BJ (cell line): ENCODE results near the gene DLX2. TPM values are rescaled to one million over a fixed set of nuclear protein-coding genes. Genes with fewer than 3 reads are reported as not detected.
"Not testable (repeated sequence)": the region's sequence is repeated elsewhere in the genome, so short reads cannot be mapped to it uniquely, and the experiment has no call there.

Experiments
- CTCF ChIA-PET: fragments of 350-600 bp; formaldehyde crosslinking; extraction: SDS; loops from one replicate; lab custom pipeline; 2021; ENCODE audit warnings: antibody characterized with exemption, inconsistent platforms; lab: Yijun Ruan, JAX
- POLR2A ChIA-PET: fragments of 300-600 bp; sonication (Branson Sonifier 250); formaldehyde crosslinking; extraction: SDS; loops from one replicate; lab custom pipeline; 2021; ENCODE audit warnings: antibody characterized with exemption; lab: Charles Lee
- DNase-seq: peaks from one replicate; pipeline ENCODE4 v3.0.0-alpha.2; 2011; ENCODE audit warnings: low read depth
- H3K27me3 ChIP-seq: 2 replicates; pipeline ENCODE4 v1.6.0; 2011; ENCODE audit warnings: low read length; ENCODE audit not compliant: control insufficient read depth, insufficient read depth
- H3K36me3 ChIP-seq: 2 replicates; pipeline ENCODE4 v1.5.1; 2011; ENCODE audit warnings: low read length; ENCODE audit not compliant: control insufficient read depth, insufficient read depth
- H3K4me3 ChIP-seq: 2 replicates; pipeline ENCODE4 v1.5.1; 2011; ENCODE audit warnings: low read depth, mild to moderate bottlenecking, control low read depth, low read length
- polyA plus RNA-seq: library from polyadenylated mRNA; depleted of rRNA; stranded (reverse); fragments of >200 nt; gene quantifications from 2 replicates; pipeline ENCODE4 v1.2.3, GENCODE V29; 2011
- TF ChIP-seq, protein P1 (sequence below): IDR thresholded peaks from 2 replicates; pipeline ENCODE4 v1.5.1; 2011; ENCODE audit warnings: low read depth, mild to moderate bottlenecking, control low read depth, inconsistent platforms, low read length, moderate library complexity; ENCODE audit not compliant: insufficient read depth

The DLX2 gene
- polyA plus RNA-seq, 1 experiment = 0.20 TPM

DNA sequence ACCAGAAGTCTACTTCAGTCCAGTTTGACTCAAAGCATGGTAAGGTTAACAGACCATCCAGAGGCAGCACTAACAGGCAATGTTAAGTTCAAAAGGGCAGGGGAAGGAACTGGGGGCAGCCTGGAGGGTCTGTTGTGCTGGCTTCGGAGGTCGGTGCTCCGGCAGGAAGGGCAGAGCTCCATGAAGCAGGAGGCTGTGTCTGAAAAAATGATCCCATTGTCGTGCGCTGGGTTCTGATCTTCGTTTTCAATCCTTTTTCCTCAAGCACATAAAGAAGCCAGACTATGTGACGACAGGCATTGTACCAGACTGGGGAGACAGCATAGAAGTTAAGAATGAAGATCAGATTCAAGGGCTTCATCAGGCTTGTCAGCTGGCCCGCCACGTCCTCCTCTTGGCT, 39.3 kb downstream of the DLX2 start:
- Histone ChIP-seq H3K4me3 (no peak overlapping the region), H3K27me3 (no peaks in the 10 kb centered on the region), H3K36me3 (no peaks in the 10 kb centered on the region)
- TF ChIP-seq, protein P1, sequence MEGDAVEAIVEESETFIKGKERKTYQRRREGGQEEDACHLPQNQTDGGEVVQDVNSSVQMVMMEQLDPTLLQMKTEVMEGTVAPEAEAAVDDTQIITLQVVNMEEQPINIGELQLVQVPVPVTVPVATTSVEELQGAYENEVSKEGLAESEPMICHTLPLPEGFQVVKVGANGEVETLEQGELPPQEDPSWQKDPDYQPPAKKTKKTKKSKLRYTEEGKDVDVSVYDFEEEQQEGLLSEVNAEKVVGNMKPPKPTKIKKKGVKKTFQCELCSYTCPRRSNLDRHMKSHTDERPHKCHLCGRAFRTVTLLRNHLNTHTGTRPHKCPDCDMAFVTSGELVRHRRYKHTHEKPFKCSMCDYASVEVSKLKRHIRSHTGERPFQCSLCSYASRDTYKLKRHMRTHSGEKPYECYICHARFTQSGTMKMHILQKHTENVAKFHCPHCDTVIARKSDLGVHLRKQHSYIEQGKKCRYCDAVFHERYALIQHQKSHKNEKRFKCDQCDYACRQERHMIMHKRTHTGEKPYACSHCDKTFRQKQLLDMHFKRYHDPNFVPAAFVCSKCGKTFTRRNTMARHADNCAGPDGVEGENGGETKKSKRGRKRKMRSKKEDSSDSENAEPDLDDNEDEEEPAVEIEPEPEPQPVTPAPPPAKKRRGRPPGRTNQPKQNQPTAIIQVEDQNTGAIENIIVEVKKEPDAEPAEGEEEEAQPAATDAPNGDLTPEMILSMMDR = no peak
- no peak for DNase-seq
- ChIA-PET CTCF (interaction anchor here (1.5 kb wide), 1 partner anchor 11 kb away, joined by 5 read pairs; no protein-coding TSS in a partner anchor), POLR2A (no interaction called here)

DNA sequence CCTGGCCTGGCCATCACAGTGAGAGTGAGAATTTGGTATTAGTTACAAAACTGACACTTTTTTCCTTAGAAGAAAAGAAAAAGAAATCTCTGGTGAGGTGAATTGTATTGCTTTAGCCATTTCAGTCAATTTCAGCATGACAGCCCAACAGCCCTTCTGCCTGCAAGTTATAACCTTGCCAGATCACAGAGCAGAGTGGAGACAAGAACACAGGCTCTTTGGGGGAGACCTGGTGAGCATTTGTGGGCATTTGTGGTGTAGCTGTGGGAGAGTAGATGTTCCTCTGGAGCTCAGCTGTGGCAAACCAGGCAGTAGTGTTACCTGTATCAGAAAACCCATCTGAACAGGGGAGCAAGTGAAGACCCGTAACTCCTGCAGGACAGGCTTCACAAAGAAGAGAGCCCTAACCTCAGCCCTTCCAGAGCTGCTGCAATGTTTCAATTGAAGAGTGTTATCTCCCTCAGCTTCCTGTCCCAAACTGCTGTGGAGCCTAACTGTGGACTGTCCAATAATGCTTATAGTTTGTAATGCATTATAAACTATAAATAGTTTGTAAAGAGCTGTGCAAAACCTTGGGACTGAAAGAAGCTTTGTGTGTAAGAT, 40.2 kb downstream of the DLX2 start:
- Histone ChIP-seq H3K36me3 (no peaks in the 10 kb centered on the region), H3K27me3 (no peaks in the 10 kb centered on the region), H3K4me3 (no peak overlapping the region)
- TF ChIP-seq, protein P1 = no peak
- POLR2A ChIA-PET = no interaction called here
- DNase-seq = no peak
- CTCF ChIA-PET = interaction anchor here (1.5 kb wide), 1 partner anchor 10 kb away, joined by 5 read pairs; no protein-coding TSS in a partner anchor

DNA sequence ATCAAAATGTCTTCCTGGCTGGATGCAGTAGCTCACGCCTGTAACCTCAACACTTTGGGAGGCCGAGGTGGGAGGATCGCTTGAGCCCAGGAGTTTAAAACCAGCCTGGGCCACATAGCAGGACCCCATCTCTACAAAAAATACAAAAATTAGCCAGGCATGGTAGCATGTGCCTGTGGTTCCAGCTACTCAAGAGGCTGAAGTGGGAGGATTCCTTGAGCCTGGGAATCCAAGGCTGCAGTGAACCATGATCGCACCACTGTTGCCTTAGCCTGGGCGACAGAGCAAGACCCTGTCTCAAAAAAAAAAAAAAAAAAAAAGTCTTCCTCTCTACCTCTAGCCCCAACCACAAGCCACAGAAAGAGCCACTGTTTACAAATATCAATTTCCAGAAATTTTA, 42.6 kb downstream of the DLX2 start:
- H3K27me3 ChIP-seq, H3K4me3 ChIP-seq, CTCF ChIA-PET, POLR2A ChIA-PET, DNase-seq, H3K36me3 ChIP-seq: not testable (repeated sequence)

DNA sequence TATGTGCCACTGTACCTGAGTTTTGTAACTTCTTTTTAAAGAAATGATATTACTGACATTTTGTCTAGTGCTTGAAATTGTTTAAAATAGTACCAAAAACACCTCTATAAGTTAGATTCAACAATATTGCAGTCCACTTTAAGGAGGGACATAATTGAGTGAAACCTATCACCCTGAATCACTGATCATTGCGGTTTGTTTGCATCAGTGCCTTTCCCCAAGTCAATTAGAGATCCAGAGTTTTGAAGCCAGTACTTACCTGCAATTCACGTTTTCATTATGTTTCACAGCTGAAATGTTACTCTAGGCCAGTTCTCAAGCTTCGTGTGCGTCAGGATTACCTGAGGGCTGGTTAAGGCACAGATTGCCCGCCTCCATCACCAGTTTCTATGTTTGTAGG, 44.0 kb downstream of the DLX2 start:
- ChIA-PET CTCF (interaction anchor here (0.6 kb wide), 1 partner anchor 24 kb away, joined by 3 read pairs; no protein-coding TSS in a partner anchor), POLR2A (no interaction called here)
- no peaks in the 10 kb centered on the region for H3K27me3 ChIP-seq
- DNase-seq = no peak
- TF ChIP-seq, protein P1 = no peak
- no peaks in the 10 kb centered on the region for H3K36me3 ChIP-seq
- H3K4me3 ChIP-seq = no peak overlapping the region

DNA sequence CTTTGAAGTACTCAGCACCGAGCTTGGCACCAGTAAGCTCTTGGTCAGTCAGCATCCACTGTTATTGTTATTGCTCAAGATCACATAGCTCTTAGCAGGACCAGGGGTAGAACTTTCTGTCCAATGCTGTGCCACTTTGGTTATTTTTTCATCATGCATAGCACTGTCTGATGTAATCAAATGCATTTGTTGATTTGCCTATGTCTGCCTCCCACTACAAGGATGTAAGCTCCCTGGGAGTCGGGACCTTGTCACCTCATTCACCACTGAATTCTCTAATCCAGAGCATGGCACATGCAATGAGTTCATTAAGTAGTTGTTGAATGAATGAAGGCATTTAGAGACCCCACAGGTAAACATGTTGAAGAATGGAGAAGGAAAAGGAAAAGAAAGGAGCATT, 46.4 kb downstream of the DLX2 start:
- CTCF ChIA-PET = no interaction called here

More for the DNA sequence above, 46.4 kb downstream of the DLX2 start:
- POLR2A ChIA-PET = no interaction called here
- TF ChIP-seq, protein P1 = no peak
- Histone ChIP-seq H3K27me3 (no peaks in the 10 kb centered on the region), H3K4me3 (no peak overlapping the region), H3K36me3 (no peaks in the 10 kb centered on the region)
- no peak for DNase-seq
